PC-9 (cell line): ENCODE results near the gene COA3. TPM values are rescaled to one million over a fixed set of nuclear protein-coding genes. Genes with fewer than 3 reads are reported as not detected.

ENCODE experiments used
- BruUV-seq: library from RNA; stranded (reverse); fragments of 400-500 nt; replicated peaks from 2 replicates; lab custom pipeline; 2021; lab: Mats Ljungman, UMichigan
- CTCF ChIA-PET: fragments of 300-600 bp; sonication (Branson Sonifier 250); formaldehyde crosslinking; loops from one replicate; lab custom pipeline; 2022; ENCODE audit warnings: antibody characterized with exemption; lab: Charles Lee
- POLR2A ChIA-PET: fragments of 300-600 bp; sonication (Branson Sonifier 250); formaldehyde crosslinking; loops from one replicate; lab custom pipeline; 2022; ENCODE audit warnings: antibody characterized with exemption; ENCODE audit not compliant: unreplicated experiment; lab: Charles Lee
- DNase-seq, 2 experiments: peaks; one replicate each; pipeline versions ENCODE4 v3.0.0 to v3.0.0-alpha.2; 2015 to 2022; ENCODE audit warnings: mixed read lengths in 1 of 2
- H2AFZ ChIP-seq: fragments of 200-600 bp; sonication (generic); 2 replicates; pipeline ENCODE4 v1.8.1; 2017; ENCODE audit warnings: antibody characterized with exemption
- H3F3A ChIP-seq: fragments of 200-600 bp; sonication (generic); 2 replicates; pipeline ENCODE4 v1.8.1; 2017; ENCODE audit warnings: antibody characterized with exemption, mild to moderate bottlenecking, low read depth; ENCODE audit not compliant: insufficient read depth
- H3K27ac ChIP-seq: fragments of 200-600 bp; sonication (generic); 2 replicates; pipeline ENCODE4 v1.6.1; 2016; ENCODE audit warnings: mixed run types
- H3K27me3 ChIP-seq: fragments of 200-600 bp; sonication (generic); 2 replicates; pipeline ENCODE4 v1.6.1; 2016; ENCODE audit warnings: low read depth, mixed run types; ENCODE audit not compliant: insufficient read depth
- H3K36me3 ChIP-seq: fragments of 200-600 bp; sonication (generic); 2 replicates; pipeline ENCODE4 v1.6.1; 2016; ENCODE audit warnings: low read depth, mixed run types
- H3K4me1 ChIP-seq: fragments of 200-600 bp; sonication (generic); replicated peaks from 2 replicates; pipeline ENCODE4 v1.6.1; 2016; ENCODE audit warnings: mixed run types; ENCODE audit not compliant: insufficient read depth
- H3K4me2 ChIP-seq: fragments of 200-600 bp; sonication (generic); 2 replicates; pipeline ENCODE4 v1.6.1; 2017; ENCODE audit warnings: mixed run types
- H3K4me3 ChIP-seq: fragments of 200-600 bp; sonication (generic); 2 replicates; pipeline ENCODE4 v1.6.1; 2016; ENCODE audit warnings: mixed run types
- H3K79me2 ChIP-seq: fragments of 200-600 bp; sonication (generic); 2 replicates; pipeline ENCODE4 v1.6.1; 2017; ENCODE audit warnings: low read depth, mixed run types
- H3K9me2 ChIP-seq: fragments of 200-600 bp; sonication (generic); 2 replicates; pipeline ENCODE4 v1.8.1; 2017; ENCODE audit warnings: mild to moderate bottlenecking; ENCODE audit not compliant: insufficient read depth
- H3K9me3 ChIP-seq: fragments of 200-600 bp; sonication (generic); 2 replicates; pipeline ENCODE4 v1.8.1; 2016; ENCODE audit warnings: low read depth; ENCODE audit not compliant: insufficient read depth
- H4K20me1 ChIP-seq: fragments of 200-600 bp; sonication (generic); 2 replicates; pipeline ENCODE4 v1.8.1; 2017; ENCODE audit not compliant: insufficient read depth
- EZH2 ChIP-seq: fragments of 200-600 bp; sonication (generic); IDR thresholded peaks from 2 replicates; pipeline ENCODE4 v1.8.0; 2017; ENCODE audit warnings: antibody characterized with exemption, low read depth
- intact Hi-C: fragments of 100-400 bp; cut with micrococcal nuclease; formaldehyde crosslinking; loops from one replicate; pipeline ENCODE4 v1.10.0; 2022; ENCODE audit not compliant: unreplicated experiment
- total RNA-seq: library from RNA; stranded (reverse); gene quantifications from 2 replicates; pipeline ENCODE4 v1.2.3, GENCODE V29; 2021
- TF ChIP-seq, protein P1 (sequence below): fragments of 200-600 bp; sonication (generic); conservative IDR thresholded peaks from 2 replicates; pipeline ENCODE4 v1.6.1; 2017; ENCODE audit warnings: mixed run types, antibody characterized with exemption, mild to moderate bottlenecking, moderate library complexity

Gene COA3
- total RNA-seq, 1 experiment from 2014 or later = 49.9 TPM

DNA sequence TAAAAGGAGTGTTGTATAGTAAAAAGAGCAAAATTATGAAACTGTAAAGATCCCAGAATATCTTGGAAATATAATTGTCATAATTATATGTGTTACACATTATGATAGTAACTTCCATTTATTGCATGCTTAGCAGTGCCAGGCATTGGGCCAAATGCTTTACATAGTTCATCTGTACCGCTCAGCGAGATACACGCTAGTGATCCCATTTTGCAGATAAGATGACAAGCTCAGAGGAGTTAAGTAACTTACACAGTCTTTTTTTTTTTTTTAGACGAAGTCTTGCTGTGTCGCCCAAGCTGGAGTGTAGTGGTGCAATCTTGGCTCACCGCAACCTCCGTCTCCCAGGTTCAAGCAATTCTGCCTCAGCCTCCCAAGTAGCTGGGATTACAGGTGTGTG, 46.9 kb downstream of the COA3 start:
- no peaks in the 10 kb centered on the region; the same call in 1 of the 2 replicates for H3F3A ChIP-seq
- H3K36me3 ChIP-seq = no peaks in the 10 kb centered on the region
- H3K4me1 ChIP-seq = peaks cover 3% of the 10 kb centered on the region; the same call in 1 of the 2 replicates
- intact Hi-C loops = no loop called here
- no peaks in the 10 kb centered on the region for H3K27me3 ChIP-seq
- H3K27ac ChIP-seq = no peak overlapping the region
- no peak overlapping the region for H2AFZ ChIP-seq
- TF ChIP-seq, protein P1, sequence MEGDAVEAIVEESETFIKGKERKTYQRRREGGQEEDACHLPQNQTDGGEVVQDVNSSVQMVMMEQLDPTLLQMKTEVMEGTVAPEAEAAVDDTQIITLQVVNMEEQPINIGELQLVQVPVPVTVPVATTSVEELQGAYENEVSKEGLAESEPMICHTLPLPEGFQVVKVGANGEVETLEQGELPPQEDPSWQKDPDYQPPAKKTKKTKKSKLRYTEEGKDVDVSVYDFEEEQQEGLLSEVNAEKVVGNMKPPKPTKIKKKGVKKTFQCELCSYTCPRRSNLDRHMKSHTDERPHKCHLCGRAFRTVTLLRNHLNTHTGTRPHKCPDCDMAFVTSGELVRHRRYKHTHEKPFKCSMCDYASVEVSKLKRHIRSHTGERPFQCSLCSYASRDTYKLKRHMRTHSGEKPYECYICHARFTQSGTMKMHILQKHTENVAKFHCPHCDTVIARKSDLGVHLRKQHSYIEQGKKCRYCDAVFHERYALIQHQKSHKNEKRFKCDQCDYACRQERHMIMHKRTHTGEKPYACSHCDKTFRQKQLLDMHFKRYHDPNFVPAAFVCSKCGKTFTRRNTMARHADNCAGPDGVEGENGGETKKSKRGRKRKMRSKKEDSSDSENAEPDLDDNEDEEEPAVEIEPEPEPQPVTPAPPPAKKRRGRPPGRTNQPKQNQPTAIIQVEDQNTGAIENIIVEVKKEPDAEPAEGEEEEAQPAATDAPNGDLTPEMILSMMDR = no peak
- no peak for TF ChIP-seq EZH2
- no peak overlapping the region for H3K4me2 ChIP-seq
- ChIA-PET CTCF (interaction anchor here (0.6 kb wide), 1 partner anchor 71 kb away, joined by 3 read pairs; no protein-coding TSS in a partner anchor), POLR2A (no interaction called here)
- no peak overlapping the region for H3K4me3 ChIP-seq
- no peaks in the 10 kb centered on the region for H3K79me2 ChIP-seq
- no peaks in the 10 kb centered on the region for H3K9me2 ChIP-seq
- H3K9me3 ChIP-seq = no peaks in the 10 kb centered on the region
- BruUV-seq = no TSS peak
- no peaks in the 10 kb centered on the region for H4K20me1 ChIP-seq
- DNase-seq = no peak

DNA sequence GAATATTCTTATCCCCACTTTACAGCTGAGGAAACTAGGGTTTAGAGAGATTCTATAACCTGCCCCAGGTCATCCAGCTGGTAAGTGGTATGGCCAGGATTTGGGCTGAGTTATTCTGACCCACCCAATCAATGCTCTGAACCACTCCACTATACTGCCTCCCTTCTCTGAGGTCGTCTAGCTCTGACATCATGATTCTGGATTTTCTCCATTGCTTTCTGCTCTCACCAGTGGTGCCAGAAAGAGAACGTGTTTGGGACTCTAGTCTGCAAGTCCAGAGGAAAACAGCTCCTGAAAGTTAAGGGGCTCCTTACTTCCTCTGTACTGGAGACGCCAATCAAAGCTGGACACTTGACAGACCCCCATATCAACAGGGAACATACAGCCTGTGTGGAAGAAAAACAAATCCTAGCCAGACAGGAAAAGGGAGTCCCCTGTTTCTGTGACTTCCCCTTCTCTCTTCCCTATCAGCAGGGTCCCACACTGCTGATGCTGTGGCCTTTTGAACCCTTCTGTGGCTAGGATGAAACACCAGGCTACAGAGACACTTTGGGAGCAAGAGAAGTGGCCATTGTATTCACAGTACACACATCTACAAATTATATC, 47.7 kb downstream of the COA3 start:
- CTCF ChIA-PET = interaction anchor here (1.7 kb wide), 1 partner anchor 13 kb away, joined by 4 read pairs; no protein-coding TSS in a partner anchor
- POLR2A ChIA-PET = no interaction called here

DNA sequence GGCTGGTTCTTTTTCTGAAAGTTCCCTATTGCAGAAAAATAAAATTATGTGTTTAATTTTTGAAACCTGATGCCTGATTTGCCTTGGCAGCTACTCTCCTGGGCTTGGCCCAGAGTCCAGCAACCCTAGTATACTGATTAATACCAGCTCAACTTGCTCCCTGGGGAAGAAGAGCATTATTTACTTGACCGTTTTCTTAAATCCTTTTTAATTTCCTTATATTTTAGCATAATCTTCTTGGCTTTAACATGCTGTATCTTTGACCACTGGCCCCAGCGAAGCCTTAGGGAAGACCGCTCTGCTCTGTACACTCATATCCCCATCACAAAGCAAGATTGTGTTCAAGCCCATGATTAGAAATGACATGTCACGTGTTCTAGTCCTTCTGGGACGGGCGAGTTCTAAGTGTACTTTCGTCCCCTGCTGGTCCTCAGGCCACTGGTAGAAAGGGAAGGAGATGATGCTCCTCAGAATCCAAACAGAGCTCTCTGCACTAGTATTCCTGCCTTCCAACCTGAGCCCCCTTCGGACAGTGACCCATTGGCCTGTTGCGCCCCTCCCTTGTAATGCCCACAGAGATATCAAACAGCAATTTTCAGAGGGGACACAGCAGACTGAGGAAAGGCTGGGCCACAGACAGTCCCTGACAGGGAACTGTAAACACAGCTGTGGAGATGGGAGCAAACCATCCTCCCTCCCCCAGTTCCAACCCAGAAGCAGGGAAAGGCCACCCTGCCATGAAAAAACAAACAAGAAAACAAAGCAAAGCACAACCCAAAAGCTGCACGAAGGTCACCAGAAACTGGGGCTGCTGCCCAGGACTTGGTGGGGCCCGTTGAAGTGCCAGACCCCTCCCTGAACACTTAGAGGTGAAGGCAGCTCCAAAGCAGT, 49.4 kb downstream of the COA3 start:
- TF ChIP-seq, protein P1 = no peak
- TF ChIP-seq EZH2 = no peak
- ChIA-PET POLR2A (no interaction called here), CTCF (interaction anchor here (1.7 kb wide), 1 partner anchor 14 kb away, joined by 4 read pairs; no protein-coding TSS in a partner anchor)
- Histone ChIP-seq H3K9me3 (no peaks in the 10 kb centered on the region), H3F3A (no peaks in the 10 kb centered on the region; the same call in 1 of the 2 replicates), H3K79me2 (no peaks in the 10 kb centered on the region), H2AFZ (no peak overlapping the region), H3K4me3 (no peak overlapping the region), H3K27ac (no peak overlapping the region), H3K36me3 (no peaks in the 10 kb centered on the region), H3K4me1 (peaks cover 7% of the 10 kb centered on the region), H3K27me3 (no peaks in the 10 kb centered on the region), H3K9me2 (no peaks in the 10 kb centered on the region), H4K20me1 (no peaks in the 10 kb centered on the region), H3K4me2 (no peak overlapping the region)
- no peak for DNase-seq
- intact Hi-C loops = no loop called here
- BruUV-seq = no TSS peak

More for the DNA sequence above, 47.7 kb downstream of the COA3 start:
- TF ChIP-seq, protein P1 = no peak
- TF ChIP-seq EZH2 = no peak
- H3K27ac ChIP-seq = no peak overlapping the region
- H3K4me1 ChIP-seq = peaks cover 3% of the 10 kb centered on the region; the same call in 1 of the 2 replicates
- no peaks in the 10 kb centered on the region for H3K27me3 ChIP-seq
- no peak for DNase-seq
- H3K9me3 ChIP-seq = no peaks in the 10 kb centered on the region
- no peaks in the 10 kb centered on the region for H3K79me2 ChIP-seq
- intact Hi-C loops = no loop called here
- no peaks in the 10 kb centered on the region for H4K20me1 ChIP-seq
- H3K36me3 ChIP-seq = no peaks in the 10 kb centered on the region
- H3F3A ChIP-seq = no peaks in the 10 kb centered on the region; the same call in 1 of the 2 replicates
- H2AFZ ChIP-seq = no peak overlapping the region
- no peak overlapping the region for H3K4me3 ChIP-seq
- H3K9me2 ChIP-seq = no peaks in the 10 kb centered on the region
- no peak overlapping the region for H3K4me2 ChIP-seq
- BruUV-seq = no TSS peak
